Measurements from ENCODE around the gene CFC1.
"Not testable (repeated sequence)": the region's sequence is repeated elsewhere in the genome, so short reads cannot be mapped to it uniquely, and the experiment has no call there.

Gene CFC1

GRCh38 chr2:130599393-130599792, at the start of gene CFC1:
Gene CFC1 (minus strand): TSS chr2:130599575. CDS start chr2:130599287, 288 bp downstream.
- DNase-seq (ENCODE audit: low read depth); H3K4me3 ChIP-seq (replicated peaks; ENCODE audit: low read depth, low read length): not testable (repeated sequence)

- H3K4me3 ChIP-seq (replicated peaks; ENCODE audit: low read depth, low read length); DNase-seq (ENCODE audit: low read depth): not testable (repeated sequence)
These were observed 42.3 kb upstream of the CFC1 start for GRCh38 chr2:130641688-130642087.

- DNase-seq (ENCODE audit: low read depth); H3K4me3 ChIP-seq (replicated peaks; ENCODE audit: low read depth, low read length): not testable (repeated sequence)
These were observed 39.6 kb upstream of the CFC1 start for GRCh38 chr2:130638973-130639372.

- DNase-seq (ENCODE audit: low read depth); H3K4me3 ChIP-seq (replicated peaks; ENCODE audit: low read depth, low read length): not testable (repeated sequence)
These were observed 29.6 kb upstream of the CFC1 start for GRCh38 chr2:130628784-130629475.

GRCh38 chr2:130611140-130611539, 11.8 kb upstream of the CFC1 start, which contains the start of gene POTEJ:
Gene POTEJ (plus strand): TSS chr2:130611440. CDS start chr2:130611533, 93 bp downstream.
- DNase-seq (ENCODE audit: low read depth); H3K4me3 ChIP-seq (replicated peaks; ENCODE audit: low read depth, low read length): not testable (repeated sequence)

GRCh38 chr2:130610486-130610885, 11.1 kb upstream of the CFC1 start:
- DNase-seq (ENCODE audit: low read depth), result not testable (repeated sequence)

GRCh38 chr2:130609002-130609920, 9.9 kb upstream of the CFC1 start:
- not testable (repeated sequence) for H3K4me3 ChIP-seq (replicated peaks; ENCODE audit: low read depth, low read length)

More at GRCh38 chr2:130610486-130610885, 11.1 kb upstream of the CFC1 start:
- H3K4me3 ChIP-seq (replicated peaks; ENCODE audit: low read depth, low read length), result not testable (repeated sequence)

GRCh38 chr2:130608276-130609001, 9.1 kb upstream of the CFC1 start:
- not testable (repeated sequence) for DNase-seq (ENCODE audit: low read depth)

More at GRCh38 chr2:130609002-130609920, 9.9 kb upstream of the CFC1 start:
- not testable (repeated sequence) for DNase-seq (ENCODE audit: low read depth)

GRCh38 chr2:130601648-130602302, 2.4 kb upstream of the CFC1 start:
- H3K4me3 ChIP-seq (replicated peaks; ENCODE audit: low read depth, low read length), result not testable (repeated sequence)

More at GRCh38 chr2:130608276-130609001, 9.1 kb upstream of the CFC1 start:
- H3K4me3 ChIP-seq (replicated peaks; ENCODE audit: low read depth, low read length), result not testable (repeated sequence)

GRCh38 chr2:130599926-130600325, 551 bp upstream of the CFC1 start:
- DNase-seq (ENCODE audit: low read depth); H3K4me3 ChIP-seq (replicated peaks; ENCODE audit: low read depth, low read length): not testable (repeated sequence)

More at GRCh38 chr2:130601648-130602302, 2.4 kb upstream of the CFC1 start:
- DNase-seq (ENCODE audit: low read depth), result not testable (repeated sequence)

GRCh38 chr2:130598463-130598862, 912 bp downstream of the CFC1 start:
- not testable (repeated sequence) for H3K4me3 ChIP-seq (replicated peaks; ENCODE audit: low read depth, low read length); DNase-seq (ENCODE audit: low read depth)

GRCh38 chr2:130597994-130598393, 1.4 kb downstream of the CFC1 start:
- not testable (repeated sequence) for DNase-seq (ENCODE audit: low read depth); H3K4me3 ChIP-seq (replicated peaks; ENCODE audit: low read depth, low read length)

GRCh38 chr2:130596757-130597156, 2.6 kb downstream of the CFC1 start:
- H3K4me3 ChIP-seq (replicated peaks; ENCODE audit: low read depth, low read length); DNase-seq (ENCODE audit: low read depth): not testable (repeated sequence)

GRCh38 chr2:130594011-130594410, 5.4 kb downstream of the CFC1 start:
- H3K4me3 ChIP-seq (replicated peaks; ENCODE audit: low read depth, low read length); DNase-seq (ENCODE audit: low read depth): not testable (repeated sequence)

GRCh38 chr2:130592791-130593414, 6.5 kb downstream of the CFC1 start:
- DNase-seq (ENCODE audit: low read depth); H3K4me3 ChIP-seq (replicated peaks; ENCODE audit: low read depth, low read length): not testable (repeated sequence)

- DNase-seq (ENCODE audit: low read depth); H3K4me3 ChIP-seq (replicated peaks; ENCODE audit: low read depth, low read length): not testable (repeated sequence)
These were observed 8.5 kb downstream of the CFC1 start for GRCh38 chr2:130590842-130591359.

- not testable (repeated sequence) for DNase-seq (ENCODE audit: low read depth); H3K4me3 ChIP-seq (replicated peaks; ENCODE audit: low read depth, low read length)
These were observed 9.1 kb downstream of the CFC1 start for GRCh38 chr2:130590170-130590841.

All from fibroblast of pulmonary artery (primary cell).